ENCODE data around the gene CTPS2.
"Not testable (repeated sequence)": the region's sequence is repeated elsewhere in the genome, so short reads cannot be mapped to it uniquely, and the experiment has no call there.

Gene CTPS2

GRCh38 chrX:16619024-16619423, 93.4 kb downstream of the CTPS2 start:
- DNase-seq, result no peak
- intact Hi-C loops (cut with DNase I), result no loop called here

GRCh38 chrX:16618422-16618821, 94.0 kb downstream of the CTPS2 start:
- intact Hi-C loops (cut with DNase I), result no loop called here
- no peak for DNase-seq

- DNase-seq, result no peak
- intact Hi-C loops (cut with DNase I), result no loop called here
Observed at GRCh38 chrX:16617382-16617781, 95.1 kb downstream of the CTPS2 start.

GRCh38 chrX:16612257-16612897, 100.1 kb downstream of the CTPS2 start:
- DNase-seq, result no peak
- intact Hi-C loops (cut with DNase I), result no loop called here

GRCh38 chrX:16610654-16611053, 101.8 kb downstream of the CTPS2 start:
- intact Hi-C loops (cut with DNase I); DNase-seq: not testable (repeated sequence)

GRCh38 chrX:16610121-16610621, 102.3 kb downstream of the CTPS2 start:
- no peak for DNase-seq
- intact Hi-C loops (cut with DNase I), result no loop called here

GRCh38 chrX:16606142-16606720, 106.2 kb downstream of the CTPS2 start:
- DNase-seq, result no peak
- intact Hi-C loops (cut with DNase I), result no loop called here

- DNase-seq, result no peak
- intact Hi-C loops (cut with DNase I), result no loop called here
Observed at GRCh38 chrX:16604337-16604736, 108.1 kb downstream of the CTPS2 start.

GRCh38 chrX:16603822-16604221, 108.6 kb downstream of the CTPS2 start:
- intact Hi-C loops (cut with DNase I), result no loop called here

GRCh38 chrX:16603235-16603634, 109.2 kb downstream of the CTPS2 start:
- DNase-seq; intact Hi-C loops (cut with DNase I): not testable (repeated sequence)

More at GRCh38 chrX:16603822-16604221, 108.6 kb downstream of the CTPS2 start:
- DNase-seq, result no peak

GRCh38 chrX:16601885-16602284, 110.6 kb downstream of the CTPS2 start:
- intact Hi-C loops (cut with DNase I), result no loop called here
- DNase-seq, result no peak

GRCh38 chrX:16594490-16594889, 118.0 kb downstream of the CTPS2 start:
- intact Hi-C loops (cut with DNase I), result no loop called here
- no peak for DNase-seq

- no peak for DNase-seq
- intact Hi-C loops (cut with DNase I), result no loop called here
Observed at GRCh38 chrX:16593801-16594200, 118.7 kb downstream of the CTPS2 start.

- DNase-seq, result no peak
- intact Hi-C loops (cut with DNase I), result no loop called here
Observed at GRCh38 chrX:16592194-16592770, 120.2 kb downstream of the CTPS2 start.

GRCh38 chrX:16589826-16590225, 122.6 kb downstream of the CTPS2 start:
- DNase-seq, result no peak
- intact Hi-C loops (cut with DNase I), result no loop called here

GRCh38 chrX:16589211-16589610, 123.3 kb downstream of the CTPS2 start:
- no peak for DNase-seq
- intact Hi-C loops (cut with DNase I), result no loop called here

- intact Hi-C loops (cut with DNase I), result no loop called here
- DNase-seq, result no peak
Observed at GRCh38 chrX:16588266-16588665, 124.2 kb downstream of the CTPS2 start.

GRCh38 chrX:16587836-16588235, 124.6 kb downstream of the CTPS2 start:
- intact Hi-C loops (cut with DNase I), result no loop called here
- no peak for DNase-seq

- no peak for DNase-seq
- intact Hi-C loops (cut with DNase I), result no loop called here
Observed at GRCh38 chrX:16586377-16587112, 125.9 kb downstream of the CTPS2 start.

All from head of caudate nucleus (tissue), 42 donors.